Loucy (cell line): ENCODE measurements around the gene PCMT1.
A peak's percentile ranks its signal among the peaks of the same experiment; 100 is the strongest.
"Not testable (repeated sequence)": the region's sequence is repeated elsewhere in the genome, so short reads cannot be mapped to it uniquely, and the experiment has no call there.

Source experiments
- H2AFZ ChIP-seq: fragments of 200-600 bp; sonication (generic); 2 replicates; pipeline ENCODE4 v1.6.0; 2016; ENCODE audit warnings: antibody characterized with exemption, mild to moderate bottlenecking, low read length, moderate library complexity
- H3F3A ChIP-seq: fragments of 200-600 bp; 2 replicates; pipeline ENCODE4 v1.6.0; 2016; ENCODE audit warnings: antibody characterized with exemption, low read depth, mild to moderate bottlenecking
- H3K27me3 ChIP-seq: fragments of 200-600 bp; sonication (generic); 2 replicates; pipeline ENCODE4 v1.6.1; 2014; ENCODE audit warnings: low read length, mild to moderate bottlenecking; ENCODE audit not compliant: insufficient read depth, poor library complexity, severe bottlenecking
- H3K36me3 ChIP-seq: fragments of 200-600 bp; sonication (generic); 2 replicates; pipeline ENCODE4 v1.6.1; 2016; ENCODE audit warnings: low read length; ENCODE audit not compliant: insufficient read depth
- H3K4me1 ChIP-seq: fragments of 200-600 bp; sonication (generic); 2 replicates; pipeline ENCODE4 v1.5.1; 2014; ENCODE audit warnings: low read length, mild to moderate bottlenecking; ENCODE audit not compliant: insufficient read depth, poor library complexity, severe bottlenecking
- H3K4me2 ChIP-seq: fragments of 200-600 bp; sonication (generic); 2 replicates; pipeline ENCODE4 v1.6.0; 2014; ENCODE audit warnings: antibody characterized with exemption, low read length, low read depth, mild to moderate bottlenecking; ENCODE audit not compliant: poor library complexity, severe bottlenecking
- H3K4me3 ChIP-seq: fragments of 200-600 bp; sonication (generic); 2 replicates; pipeline ENCODE4 v1.5.1; 2014; ENCODE audit warnings: low read length, mild to moderate bottlenecking, mixed read lengths; ENCODE audit not compliant: poor library complexity, severe bottlenecking
- H3K79me2 ChIP-seq: fragments of 200-600 bp; sonication (generic); 2 replicates; pipeline ENCODE4 v1.6.1; 2014; ENCODE audit warnings: low read length; ENCODE audit not compliant: insufficient read depth
- H3K9ac ChIP-seq: fragments of 200-600 bp; sonication (generic); 2 replicates; pipeline ENCODE4 v1.6.0; 2014; ENCODE audit warnings: mild to moderate bottlenecking, low read depth, low read length, moderate library complexity; ENCODE audit not compliant: poor library complexity, severe bottlenecking
- H3K9me2 ChIP-seq: fragments of 200-600 bp; sonication (generic); replicated peaks from 2 replicates; pipeline ENCODE4 v1.6.1; 2016; ENCODE audit warnings: low read depth, low read length, mixed read lengths
- H3K9me3 ChIP-seq: fragments of 200-600 bp; sonication (generic); 2 replicates; pipeline ENCODE4 v1.6.1; 2014; ENCODE audit warnings: mild to moderate bottlenecking, antibody characterized with exemption, low read length, low read depth; ENCODE audit not compliant: insufficient read depth
- H4K20me1 ChIP-seq: fragments of 200-600 bp; sonication (generic); 2 replicates; pipeline ENCODE4 v1.6.0; 2014; ENCODE audit warnings: antibody characterized with exemption, low read length, mild to moderate bottlenecking; ENCODE audit not compliant: insufficient read depth, poor library complexity, severe bottlenecking
- CTCF ChIP-seq: fragments of 200-600 bp; sonication (generic); conservative IDR thresholded peaks from 2 replicates; pipeline ENCODE4 v1.5.1; 2014; ENCODE audit warnings: mild to moderate bottlenecking, antibody characterized with exemption, low read length
- EZH2phosphoT487 ChIP-seq: fragments of 200-600 bp; IDR thresholded peaks from 2 replicates; pipeline ENCODE4 v1.6.1; 2018; ENCODE audit warnings: antibody characterized with exemption, mild to moderate bottlenecking, moderate library complexity, borderline replicate concordance

The PCMT1 gene

GRCh38 chr6:149752600-149753373 lies 3.2 kb downstream of the PCMT1 start:
- Histone ChIP-seq H3K27me3 (no peaks in the 10 kb centered on the region), H3K9ac (peak overlapping the region; percentile 28), H4K20me1 (peaks cover 78% of the 10 kb centered on the region)

GRCh38 chr6:149753374-149753637 lies 3.8 kb downstream of the PCMT1 start:
- H3K4me2 ChIP-seq: peak overlapping the region; percentile 95
- not testable (repeated sequence) for H2AFZ ChIP-seq, H3K36me3 ChIP-seq, H3F3A ChIP-seq, H3K9me3 ChIP-seq, H3K27me3 ChIP-seq, H3K9ac ChIP-seq, H3K9me2 ChIP-seq
- peaks cover 84% of the 10 kb centered on the region for H3K79me2 ChIP-seq
- H4K20me1 ChIP-seq: peaks cover 79% of the 10 kb centered on the region
- H3K4me1 ChIP-seq: peaks cover 28% of the 10 kb centered on the region
- H3K4me3 ChIP-seq: peak overlapping the region; percentile 99

More at GRCh38 chr6:149752600-149753373, 3.2 kb downstream of the PCMT1 start:
- H3K4me1 ChIP-seq: peaks cover 28% of the 10 kb centered on the region
- TF ChIP-seq CTCF (no peak), EZH2phosphoT487 (no peak)
- no peak overlapping the region for H2AFZ ChIP-seq
- H3K79me2 ChIP-seq: peaks cover 81% of the 10 kb centered on the region
- H3F3A ChIP-seq: peaks cover 4% of the 10 kb centered on the region; the same call in 1 of the 2 replicates
- peak overlapping the region; percentile 95 for H3K4me2 ChIP-seq
- H3K4me3 ChIP-seq: peak overlapping the region; percentile 99
- H3K36me3 ChIP-seq: no peaks in the 10 kb centered on the region
- H3K9me2 ChIP-seq: no peaks in the 10 kb centered on the region
- no peaks in the 10 kb centered on the region for H3K9me3 ChIP-seq

- peak overlapping the region; percentile 99 for H3K4me3 ChIP-seq
- peaks cover 86% of the 10 kb centered on the region for H4K20me1 ChIP-seq
- no peaks in the 10 kb centered on the region for H3K9me3 ChIP-seq
- H3K4me1 ChIP-seq: peaks cover 26% of the 10 kb centered on the region
- no peak overlapping the region for H3K9ac ChIP-seq
- peaks cover 1% of the 10 kb centered on the region; the same call in 1 of the 2 replicates for H3K36me3 ChIP-seq
- no peaks in the 10 kb centered on the region for H3K27me3 ChIP-seq
- H2AFZ ChIP-seq: no peak overlapping the region
- peaks cover 4% of the 10 kb centered on the region; the same call in 1 of the 2 replicates for H3F3A ChIP-seq
- TF ChIP-seq EZH2phosphoT487 (no peak), CTCF (no peak)
- peaks cover 97% of the 10 kb centered on the region for H3K79me2 ChIP-seq
- peak overlapping the region; percentile 95 for H3K4me2 ChIP-seq
- H3K9me2 ChIP-seq: no peaks in the 10 kb centered on the region
Observed at GRCh38 chr6:149754548-149754947, 5.0 kb downstream of the PCMT1 start.
